GM23248 (cell line): ENCODE results near the gene STAT2. TPM values are rescaled to one million over a fixed set of nuclear protein-coding genes. Genes with fewer than 3 reads are reported as not detected.

Experiments
- DNase-seq: peaks from one replicate; pipeline ENCODE4 v3.0.0-alpha.2; 2015
- H2AFZ ChIP-seq: fragments of 200-600 bp; sonication (generic); 2 replicates; pipeline ENCODE4 v1.6.1; 2016; ENCODE audit warnings: antibody characterized with exemption
- H3F3A ChIP-seq: fragments of 200-600 bp; sonication (generic); 2 replicates; pipeline ENCODE4 v1.6.1; 2016; ENCODE audit warnings: mild to moderate bottlenecking, antibody characterized with exemption, mixed run types; ENCODE audit not compliant: insufficient read depth
- H3K27ac ChIP-seq: fragments of 200-600 bp; sonication (generic); 2 replicates; pipeline ENCODE4 v1.5.1; 2016; ENCODE audit warnings: mild to moderate bottlenecking
- H3K27me3 ChIP-seq: fragments of 200-600 bp; sonication (generic); replicated peaks from 2 replicates; pipeline ENCODE4 v1.6.1; 2016; ENCODE audit warnings: mild to moderate bottlenecking; ENCODE audit not compliant: insufficient read depth
- H3K36me3 ChIP-seq: fragments of 200-600 bp; sonication (generic); 2 replicates; pipeline ENCODE4 v1.6.1; 2016; ENCODE audit warnings: low read depth, mild to moderate bottlenecking
- H3K4me1 ChIP-seq: fragments of 200-600 bp; sonication (generic); 2 replicates; pipeline ENCODE4 v1.6.1; 2016; ENCODE audit warnings: mild to moderate bottlenecking; ENCODE audit not compliant: insufficient read depth
- H3K4me2 ChIP-seq: fragments of 200-600 bp; sonication (generic); one replicate; pipeline ENCODE4 v1.6.1; 2016; ENCODE audit warnings: mild to moderate bottlenecking; ENCODE audit not compliant: unreplicated experiment
- H3K4me3 ChIP-seq: fragments of 200-600 bp; sonication (generic); 2 replicates; pipeline ENCODE4 v1.5.1; 2016; ENCODE audit warnings: mild to moderate bottlenecking
- H3K79me2 ChIP-seq: fragments of 200-600 bp; sonication (generic); 2 replicates; pipeline ENCODE4 v1.6.1; 2016; ENCODE audit warnings: mild to moderate bottlenecking; ENCODE audit not compliant: insufficient read depth
- H3K9ac ChIP-seq: fragments of 200-600 bp; sonication (generic); 2 replicates; pipeline ENCODE4 v1.6.1; 2016; ENCODE audit warnings: mild to moderate bottlenecking
- H3K9me2 ChIP-seq: fragments of 200-600 bp; sonication (generic); 2 replicates; pipeline ENCODE4 v1.6.1; 2016; ENCODE audit warnings: mixed run types, mild to moderate bottlenecking, moderate library complexity; ENCODE audit not compliant: insufficient read depth
- H3K9me3 ChIP-seq: fragments of 200-600 bp; sonication (generic); one replicate; pipeline ENCODE4 v1.6.1; 2017; ENCODE audit warnings: low read depth
- H4K20me1 ChIP-seq: fragments of 200-600 bp; sonication (generic); 2 replicates; pipeline ENCODE4 v1.6.0; 2016; ENCODE audit not compliant: insufficient read depth
- EZH2 ChIP-seq: fragments of 200-600 bp; sonication (generic); IDR thresholded peaks from 2 replicates; pipeline ENCODE4 v1.6.1; 2018; ENCODE audit warnings: antibody characterized with exemption, mild to moderate bottlenecking; ENCODE audit not compliant: insufficient read depth, poor library complexity, severe bottlenecking
- EZH2phosphoT487 ChIP-seq: fragments of 200-600 bp; sonication (generic); IDR thresholded peaks from 2 replicates; pipeline ENCODE4 v1.6.1; 2018; ENCODE audit warnings: antibody characterized with exemption, moderate library complexity, mild to moderate bottlenecking, low read depth; ENCODE audit not compliant: insufficient read depth
- WGBS, 2 experiments: methylation state at CpG; one replicate each; pipeline ENCODE4 v1.1.6; 2015 to 2017; ENCODE audit warnings: low lambda C conversion rate in 2 of 2, low coverage in 1 of 2; ENCODE audit errors: missing lambda C conversion rate in 2 of 2; 5-methylcytosine and 5-hydroxymethylcytosine counted together
- in situ Hi-C: fragments of 300-500 bp; cut with MboI; formaldehyde crosslinking; loops from 2 replicates; pipeline ENCODE4 v1.15.0; 2020
- polyA plus RNA-seq: library from polyadenylated mRNA; unstranded; fragments of >200 nt; fragmentation: Nextera tagmentation; extraction: Ambion mirVana; gene quantifications from 2 replicates; pipeline ENCODE4 v1.2.1, GENCODE V29; 2016
- total RNA-seq: library from RNA; depleted of rRNA; stranded (reverse); fragments of >200 nt; shearing (Covaris generic); gene quantifications from 2 replicates; pipeline ENCODE4 v1.2.3, GENCODE V29; 2014

STAT2 gene
- total and polyA plus RNA-seq, 2 experiments from 2014 or later = 109 to 220 TPM

- Histone ChIP-seq H3K9ac (no peak overlapping the region), H3K4me2 (no peak overlapping the region), H3K4me1 (no peaks in the 10 kb centered on the region), H3K79me2 (no peaks in the 10 kb centered on the region), H3K9me3 (no peaks in the 10 kb centered on the region), H3K27me3 (no peaks in the 10 kb centered on the region), H4K20me1 (no peaks in the 10 kb centered on the region), H3K4me3 (no peak overlapping the region), H3F3A (no peaks in the 10 kb centered on the region), H3K27ac (no peak overlapping the region), H3K9me2 (no peaks in the 10 kb centered on the region), H3K36me3 (no peaks in the 10 kb centered on the region), H2AFZ (no peak overlapping the region)
- DNase-seq = no peak
- in situ Hi-C loops = no loop called here
- no peak for TF ChIP-seq EZH2
- no peak for TF ChIP-seq EZH2phosphoT487
Measured at GRCh38 chr12:56398324-56398723, 38.4 kb upstream of the STAT2 start.

GRCh38 chr12:56392331-56392730 is 32.4 kb upstream of the STAT2 start:
- Histone ChIP-seq H3K4me3 (no peak overlapping the region), H3K4me2 (no peak overlapping the region), H3K4me1 (peaks cover 3% of the 10 kb centered on the region; the same call in 1 of the 2 replicates), H3K9me2 (no peaks in the 10 kb centered on the region), H2AFZ (no peak overlapping the region), H3K9ac (no peak overlapping the region), H3K36me3 (no peaks in the 10 kb centered on the region), H4K20me1 (no peaks in the 10 kb centered on the region), H3K79me2 (no peaks in the 10 kb centered on the region), H3F3A (no peaks in the 10 kb centered on the region), H3K27ac (no peak overlapping the region), H3K9me3 (no peaks in the 10 kb centered on the region), H3K27me3 (no peaks in the 10 kb centered on the region)
- in situ Hi-C loops = no loop called here
- 55 to 60% methylated on average over 2 of the region's 2 CpGs for WGBS, 2 experiments
- TF ChIP-seq EZH2 (no peak), EZH2phosphoT487 (no peak)
- DNase-seq = no peak

GRCh38 chr12:56391721-56392120 is 31.8 kb upstream of the STAT2 start:
- peaks cover 9% of the 10 kb centered on the region; the same call in 1 of the 2 replicates for H3K4me1 ChIP-seq
- 41 to 56% methylated on average over 1 of the region's 1 CpG for WGBS, 2 experiments
- no peaks in the 10 kb centered on the region for H3K79me2 ChIP-seq
- H3K4me3 ChIP-seq = no peak overlapping the region
- in situ Hi-C loops = no loop called here
- DNase-seq = no peak
- H2AFZ ChIP-seq = no peak overlapping the region
- no peaks in the 10 kb centered on the region for H3K27me3 ChIP-seq
- H3K9me2 ChIP-seq = no peaks in the 10 kb centered on the region
- no peaks in the 10 kb centered on the region for H4K20me1 ChIP-seq
- no peaks in the 10 kb centered on the region for H3K36me3 ChIP-seq
- H3K9ac ChIP-seq = no peak overlapping the region
- H3K4me2 ChIP-seq = no peak overlapping the region
- TF ChIP-seq EZH2phosphoT487 (no peak), EZH2 (no peak)
- no peaks in the 10 kb centered on the region for H3F3A ChIP-seq
- no peak overlapping the region for H3K27ac ChIP-seq
- H3K9me3 ChIP-seq = no peaks in the 10 kb centered on the region

GRCh38 chr12:56389412-56389811 is 29.5 kb upstream of the STAT2 start:
- DNase-seq = no peak
- 46 to 52% methylated on average over 5 of the region's 5 CpGs for WGBS, 2 experiments
- H3K4me3 ChIP-seq = no peak overlapping the region

More at GRCh38 chr12:56389412-56389811, 29.5 kb upstream of the STAT2 start:
- Histone ChIP-seq H4K20me1 (no peaks in the 10 kb centered on the region), H3K79me2 (no peaks in the 10 kb centered on the region), H3K27ac (no peak overlapping the region), H3K9me2 (no peaks in the 10 kb centered on the region), H3K36me3 (no peaks in the 10 kb centered on the region), H2AFZ (no peak overlapping the region), H3K4me1 (peaks cover 12% of the 10 kb centered on the region; the same call in 1 of the 2 replicates), H3K9me3 (no peaks in the 10 kb centered on the region), H3K9ac (no peak overlapping the region), H3K4me2 (no peak overlapping the region), H3F3A (no peaks in the 10 kb centered on the region), H3K27me3 (no peaks in the 10 kb centered on the region)
- in situ Hi-C loops = no loop called here
- no peak for TF ChIP-seq EZH2
